ENCODE data around the gene FBXW8.
A peak's percentile ranks its signal among the peaks of the same experiment; 100 is the strongest.

Gene FBXW8

DNA sequence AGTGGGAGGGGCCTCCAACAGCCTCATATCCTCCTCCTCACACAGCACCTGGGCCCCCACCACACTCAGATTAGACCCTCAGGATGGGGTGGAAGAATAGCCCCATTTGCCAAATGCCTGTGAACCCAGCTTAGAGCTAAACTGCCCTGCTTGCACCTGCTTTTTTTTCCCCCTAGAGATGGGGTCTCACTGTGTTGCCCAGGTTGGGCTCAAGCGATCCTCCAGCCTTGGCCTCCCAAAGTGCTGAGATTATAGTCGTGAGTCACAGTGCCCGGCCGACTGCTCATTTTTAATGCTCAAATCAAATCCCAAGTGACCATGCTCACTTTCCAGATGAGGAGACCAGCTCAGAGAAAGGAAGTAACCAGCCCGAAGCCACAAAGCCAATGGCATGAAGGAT lies 161.4 kb downstream of the FBXW8 start:
- TF ChIP-seq POLR2AphosphoS5 (IDR thresholded peaks at IDR 0.05; ENCODE audit: low read depth, low read length) (no peak), FOXP2 (optimal IDR thresholded peaks at IDR 0.05; ENCODE audit: borderline replicate concordance, extremely low read depth, extremely low read length, insufficient read depth) (no peak), TAF1 (IDR thresholded peaks at IDR 0.05; ENCODE audit: borderline replicate concordance, insufficient read depth, low read length) (no peak), SIN3A (IDR thresholded peaks at IDR 0.05; ENCODE audit: borderline replicate concordance, insufficient read depth, low read length) (no peak), REST (IDR thresholded peaks at IDR 0.05; ENCODE audit: insufficient read depth in 1 of 2, low read depth in 2 of 2, low read length in 2 of 2) (no peak)

DNA sequence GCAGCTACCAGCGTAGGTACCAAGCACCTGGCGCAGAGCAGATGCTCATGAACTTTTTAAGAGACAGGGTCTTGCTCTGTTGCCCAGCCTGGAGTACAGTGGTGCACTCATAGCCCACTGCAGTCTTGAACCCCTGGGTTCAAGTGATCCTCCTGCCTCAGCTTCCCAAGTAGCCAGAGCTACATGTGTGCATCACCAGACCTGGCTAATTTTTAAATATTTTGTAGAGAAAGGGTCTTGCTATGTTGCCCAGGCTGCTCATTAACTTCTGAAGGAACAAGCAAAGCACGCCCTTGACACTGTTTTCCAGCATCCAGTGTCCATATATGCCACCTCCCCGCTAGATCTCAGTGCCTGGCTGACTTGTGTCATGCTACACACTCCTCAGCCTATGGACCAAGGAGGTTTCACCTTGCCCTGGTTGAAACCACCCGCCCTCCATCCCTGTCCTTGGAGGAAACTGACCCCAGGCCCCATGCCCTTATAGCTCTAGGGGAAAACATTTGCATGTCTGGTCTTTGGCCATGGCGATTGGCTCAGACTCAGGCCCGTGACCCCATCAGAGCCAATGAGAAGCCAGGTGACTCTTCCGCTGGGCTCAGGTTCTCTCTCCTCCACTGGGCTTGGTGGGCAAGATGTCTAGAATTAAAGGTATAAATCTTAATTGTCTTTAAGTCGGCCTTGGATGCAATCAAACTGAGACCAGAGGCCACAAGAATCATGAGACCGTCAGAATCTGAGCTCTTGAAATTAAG lies 162.2 kb downstream of the FBXW8 start:
- TF ChIP-seq REST (IDR thresholded peaks at IDR 0.05; ENCODE audit: insufficient read depth in 1 of 2, low read depth in 2 of 2, low read length in 2 of 2) (no peak), FOXP2 (optimal IDR thresholded peaks at IDR 0.05; ENCODE audit: borderline replicate concordance, extremely low read depth, extremely low read length, insufficient read depth) (no peak), SIN3A (IDR thresholded peaks at IDR 0.05; ENCODE audit: borderline replicate concordance, insufficient read depth, low read length) (no peak), POLR2AphosphoS5 (IDR thresholded peaks at IDR 0.05; ENCODE audit: low read depth, low read length) (no peak), TAF1 (IDR thresholded peaks at IDR 0.05; ENCODE audit: borderline replicate concordance, insufficient read depth, low read length) (no peak)

GRCh38 chr12:117073611-117074010 lies 162.9 kb downstream of the FBXW8 start:
- no peak for TF ChIP-seq FOXP2 (optimal IDR thresholded peaks at IDR 0.05; ENCODE audit: borderline replicate concordance, extremely low read depth, extremely low read length, insufficient read depth)
- no peak for TF ChIP-seq POLR2AphosphoS5 (IDR thresholded peaks at IDR 0.05; ENCODE audit: low read depth, low read length)
- TF ChIP-seq SIN3A (IDR thresholded peaks at IDR 0.05; ENCODE audit: borderline replicate concordance, insufficient read depth, low read length) = no peak
- no peak for TF ChIP-seq TAF1 (IDR thresholded peaks at IDR 0.05; ENCODE audit: borderline replicate concordance, insufficient read depth, low read length)
- no peak for TF ChIP-seq REST (IDR thresholded peaks at IDR 0.05; ENCODE audit: insufficient read depth in 1 of 2, low read depth in 2 of 2, low read length in 2 of 2)

- 0 out of 4 replicates have a peak, but pooled peaks of 1 of the 2 experiments have one; percentile 43 for TF ChIP-seq REST (IDR thresholded peaks at IDR 0.05; ENCODE audit: insufficient read depth in 1 of 2, low read depth in 2 of 2, low read length in 2 of 2)
- no peak for TF ChIP-seq TAF1 (IDR thresholded peaks at IDR 0.05; ENCODE audit: borderline replicate concordance, insufficient read depth, low read length)
- TF ChIP-seq POLR2AphosphoS5 (IDR thresholded peaks at IDR 0.05; ENCODE audit: low read depth, low read length) = no peak
- peak; percentile 71; the same call in 1 of the 2 replicates for TF ChIP-seq SIN3A (IDR thresholded peaks at IDR 0.05; ENCODE audit: borderline replicate concordance, insufficient read depth, low read length)
- no peak for TF ChIP-seq FOXP2 (optimal IDR thresholded peaks at IDR 0.05; ENCODE audit: borderline replicate concordance, extremely low read depth, extremely low read length, insufficient read depth)
Observed at GRCh38 chr12:117076410-117077372, 165.9 kb downstream of the FBXW8 start.
